ENCODE results near the gene ARMC6.
"Not testable (repeated sequence)": the region's sequence is repeated elsewhere in the genome, so short reads cannot be mapped to it uniquely, and the experiment has no call there.

ARMC6 gene

GRCh38 chr19:19077103-19077502 lies 43.7 kb downstream of the ARMC6 start:
- peak; percentile 95 for DNase-seq

DNA sequence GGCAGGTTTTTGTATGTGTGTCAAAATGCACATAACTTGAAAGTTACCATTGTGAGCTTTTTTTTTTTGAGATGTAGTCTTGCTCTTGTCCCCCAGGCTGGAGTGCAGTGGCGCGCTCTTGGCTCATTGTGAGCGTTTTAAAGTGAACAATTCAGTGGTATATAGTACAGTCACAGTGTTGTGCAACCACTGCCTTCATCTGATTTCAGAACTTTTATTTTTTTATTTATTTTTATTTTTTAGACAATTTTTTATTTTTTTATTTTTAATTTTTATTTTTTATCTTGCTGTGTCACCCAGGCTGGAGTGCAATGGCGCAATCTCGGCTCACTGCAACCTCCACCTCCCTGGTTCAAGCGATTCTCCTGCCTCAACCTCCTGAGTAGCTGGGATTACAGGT lies 45.4 kb downstream of the ARMC6 start:
- no peak for DNase-seq

- DNase-seq: no peak
Measured at GRCh38 chr19:19079571-19079970, 46.2 kb downstream of the ARMC6 start.

- DNase-seq: no peak
Measured at GRCh38 chr19:19081642-19082151, 48.3 kb downstream of the ARMC6 start.

GRCh38 chr19:19083413-19084178 lies 50.2 kb downstream of the ARMC6 start:
- DNase-seq: no peak

GRCh38 chr19:19087676-19088075 lies 54.3 kb downstream of the ARMC6 start:
- DNase-seq: no peak

- DNase-seq: no peak
Measured at GRCh38 chr19:19094513-19094912, 61.1 kb downstream of the ARMC6 start.

GRCh38 chr19:19095691-19096090 lies 62.3 kb downstream of the ARMC6 start:
- DNase-seq: no peak

- no peak for DNase-seq
Measured at GRCh38 chr19:19096641-19097627, 63.5 kb downstream of the ARMC6 start.

DNA sequence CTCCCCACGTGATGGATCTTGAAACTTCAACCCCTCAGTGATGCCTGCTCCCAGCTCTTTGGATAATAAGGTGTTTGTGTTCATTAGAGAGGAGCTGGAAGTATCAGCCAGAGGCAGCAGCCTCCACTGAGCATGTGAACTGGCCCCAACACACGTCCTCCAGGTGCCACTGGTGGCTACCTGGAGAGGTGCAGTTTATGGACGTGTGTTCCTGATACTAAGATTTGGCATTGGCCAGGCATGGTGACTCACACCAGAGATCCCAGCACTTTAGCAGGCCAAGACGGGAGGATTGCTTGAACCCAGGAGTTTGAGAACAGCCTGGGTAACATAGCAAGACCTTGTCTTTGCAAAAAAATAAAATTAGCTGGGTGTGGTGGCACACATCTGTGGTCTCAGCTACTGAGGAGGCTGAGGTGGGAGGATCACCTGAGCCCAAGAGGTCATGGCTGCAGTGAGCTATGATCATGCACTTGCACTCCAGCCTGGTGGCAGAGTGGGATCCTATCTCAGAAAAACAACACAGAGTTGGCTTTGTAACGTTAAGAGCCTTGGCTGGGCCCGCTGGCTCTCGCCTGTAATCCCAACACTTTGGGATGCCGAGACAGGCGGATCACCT lies 64.8 kb downstream of the ARMC6 start:
- no peak for DNase-seq

- DNase-seq: no peak
Measured at GRCh38 chr19:19098703-19099632, 65.6 kb downstream of the ARMC6 start.

GRCh38 chr19:19101540-19101939 lies 68.1 kb downstream of the ARMC6 start:
- no peak for DNase-seq

GRCh38 chr19:19102566-19102965 lies 69.2 kb downstream of the ARMC6 start:
- not testable (repeated sequence) for DNase-seq

- no peak for DNase-seq
Measured at GRCh38 chr19:19103167-19103566, 69.8 kb downstream of the ARMC6 start.

GRCh38 chr19:19105365-19106055 lies 72.1 kb downstream of the ARMC6 start:
- no peak for DNase-seq

DNA sequence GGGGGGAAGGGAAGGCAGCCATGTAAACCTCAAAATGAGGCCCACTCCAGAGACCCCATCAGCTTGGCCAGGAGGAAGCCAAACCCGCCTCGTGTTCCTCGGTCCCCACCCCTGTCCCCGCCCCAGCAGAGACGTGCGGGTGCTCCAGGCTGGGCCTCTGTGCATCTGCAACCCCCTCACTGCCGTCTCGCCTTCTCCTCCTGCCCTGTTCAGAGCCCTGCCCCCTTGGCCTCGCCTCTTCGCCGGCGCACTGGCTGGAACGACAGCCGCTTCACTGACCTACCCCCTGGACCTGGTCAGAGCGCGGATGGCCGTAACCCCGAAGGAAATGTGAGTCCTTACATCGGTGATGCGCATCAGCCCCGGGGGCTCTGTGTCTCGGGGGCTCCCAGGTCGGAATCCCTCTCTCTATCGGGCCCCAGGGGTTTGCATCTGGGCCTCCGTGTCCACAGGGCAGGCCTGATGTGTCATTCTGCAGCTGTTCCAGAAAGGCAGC lies 72.7 kb downstream of the ARMC6 start:
- no peak for DNase-seq

- DNase-seq: not testable (repeated sequence)
Measured at GRCh38 chr19:19106938-19107337, 73.5 kb downstream of the ARMC6 start.

DNA sequence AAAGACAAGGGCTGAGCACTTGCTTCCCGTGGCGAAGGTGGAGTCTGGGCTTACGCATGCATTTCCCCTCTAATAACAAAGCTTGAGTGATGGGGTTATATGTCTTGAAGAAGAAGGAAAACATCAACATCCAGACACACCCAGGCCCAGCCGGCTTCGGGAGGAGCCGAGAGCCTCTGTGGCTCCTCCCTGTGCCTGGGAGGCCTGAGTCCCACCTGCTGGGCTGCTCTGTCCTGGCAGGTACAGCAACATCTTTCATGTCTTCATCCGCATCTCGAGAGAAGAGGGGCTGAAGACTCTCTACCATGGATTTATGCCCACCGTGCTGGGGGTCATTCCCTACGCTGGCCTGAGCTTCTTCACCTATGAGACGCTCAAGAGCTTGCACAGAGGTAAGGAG lies 74.3 kb downstream of the ARMC6 start:
- DNase-seq: no peak

Data from NCI-H1436 treated with DMSO at 0.1 percent for 48 hours (cell line).